ENCODE data around the gene TOMM40.

DNA sequence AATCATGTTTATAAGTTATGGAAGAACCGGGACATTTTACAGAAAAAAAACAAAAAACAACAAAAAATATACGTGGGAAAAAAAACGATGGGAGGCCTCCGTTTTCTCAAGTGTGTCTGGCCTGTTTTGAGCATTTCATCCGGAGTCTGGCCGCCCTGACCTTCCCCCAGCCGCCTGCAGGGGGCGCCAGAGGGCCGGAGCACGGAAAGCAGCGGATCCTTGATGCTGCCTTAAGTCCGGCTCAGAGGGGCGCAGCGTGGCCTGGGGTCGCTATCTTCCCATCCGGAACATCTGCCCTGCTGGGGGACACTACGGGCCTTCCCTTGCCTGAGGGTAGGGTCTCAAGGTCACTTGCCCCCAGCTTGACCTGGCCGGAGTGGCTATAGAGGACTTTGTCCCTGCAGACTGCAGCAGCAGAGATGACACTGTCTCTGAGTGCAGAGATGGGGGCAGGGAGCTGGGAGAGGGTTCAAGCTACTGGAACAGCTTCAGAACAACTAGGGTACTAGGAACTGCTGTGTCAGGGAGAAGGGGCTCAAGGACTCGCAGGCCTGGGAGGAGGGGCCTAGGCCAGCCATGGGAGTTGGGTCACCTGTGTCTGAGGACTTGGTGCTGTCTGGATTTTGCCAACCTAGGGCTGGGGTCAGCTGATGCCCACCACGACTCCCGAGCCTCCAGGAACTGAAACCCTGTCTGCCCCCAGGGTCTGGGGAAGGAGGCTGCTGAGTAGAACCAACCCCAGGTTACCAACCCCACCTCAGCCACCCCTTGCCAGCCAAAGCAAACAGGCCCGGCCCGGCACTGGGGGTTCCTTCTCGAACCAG lies 12.8 kb downstream of the TOMM40 start:
- peak; percentile 30 for TF ChIP-seq POLR2A (IDR thresholded peaks at IDR 0.05; ENCODE audit: low read length)
- no peak for TF ChIP-seq GATA1 (IDR thresholded peaks at IDR 0.05; ENCODE audit: low read depth, low read length)

Data from erythroblast (primary cell).